ENCODE measurements around the gene TRIM41. TPM values are rescaled to one million over a fixed set of nuclear protein-coding genes. Genes with fewer than 3 reads are reported as not detected.
"Not testable (repeated sequence)": the region's sequence is repeated elsewhere in the genome, so short reads cannot be mapped to it uniquely, and the experiment has no call there.

The TRIM41 gene
- total RNA-seq, 4 donors from 2014 or later: 9.7 to 17.6 (median 12.1) TPM

DNA sequence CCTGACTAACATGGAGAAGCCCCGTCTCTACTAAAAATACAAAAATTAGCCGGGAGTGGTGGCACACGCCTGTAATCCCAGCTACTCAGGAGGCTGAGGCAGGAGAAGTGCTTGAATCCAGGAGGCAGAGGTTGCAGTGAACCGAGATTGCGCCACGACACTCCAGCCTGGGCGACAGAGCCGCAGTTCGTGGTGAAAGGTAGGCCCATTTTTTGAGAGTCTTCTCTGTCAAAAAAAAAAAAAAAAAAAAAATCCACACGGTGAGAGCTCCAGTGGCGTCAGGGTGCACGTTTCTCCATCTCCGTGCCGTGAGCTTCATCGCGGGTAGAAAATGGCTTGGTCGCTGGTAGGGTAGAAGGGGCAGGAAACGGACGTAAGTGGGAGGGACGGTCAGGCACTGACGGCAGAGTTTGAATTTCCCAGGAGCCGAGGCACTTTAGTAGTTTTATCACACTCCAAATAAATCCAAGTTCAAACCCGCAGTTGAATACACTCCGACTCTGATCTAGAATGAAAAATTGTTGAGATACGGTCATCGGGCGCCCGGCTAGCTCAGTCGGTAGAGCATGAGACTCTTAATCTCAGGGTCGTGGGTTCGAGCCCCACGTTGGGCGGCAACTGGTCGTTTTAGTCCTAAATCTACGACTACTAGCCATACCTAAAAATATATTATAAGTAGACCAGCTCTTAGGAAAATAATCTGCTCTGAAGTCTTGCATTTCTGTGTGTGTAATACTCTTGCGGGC, 15.7 kb upstream of the TRIM41 start:
- TF ChIP-seq POLR2AphosphoS5 (IDR thresholded peaks at IDR 0.05) (peak; percentile 41), EP300 (IDR thresholded peaks at IDR 0.05) (no peak), POLR2A (IDR thresholded peaks at IDR 0.05) (no peak)
- TF ChIP-seq, protein P1, sequence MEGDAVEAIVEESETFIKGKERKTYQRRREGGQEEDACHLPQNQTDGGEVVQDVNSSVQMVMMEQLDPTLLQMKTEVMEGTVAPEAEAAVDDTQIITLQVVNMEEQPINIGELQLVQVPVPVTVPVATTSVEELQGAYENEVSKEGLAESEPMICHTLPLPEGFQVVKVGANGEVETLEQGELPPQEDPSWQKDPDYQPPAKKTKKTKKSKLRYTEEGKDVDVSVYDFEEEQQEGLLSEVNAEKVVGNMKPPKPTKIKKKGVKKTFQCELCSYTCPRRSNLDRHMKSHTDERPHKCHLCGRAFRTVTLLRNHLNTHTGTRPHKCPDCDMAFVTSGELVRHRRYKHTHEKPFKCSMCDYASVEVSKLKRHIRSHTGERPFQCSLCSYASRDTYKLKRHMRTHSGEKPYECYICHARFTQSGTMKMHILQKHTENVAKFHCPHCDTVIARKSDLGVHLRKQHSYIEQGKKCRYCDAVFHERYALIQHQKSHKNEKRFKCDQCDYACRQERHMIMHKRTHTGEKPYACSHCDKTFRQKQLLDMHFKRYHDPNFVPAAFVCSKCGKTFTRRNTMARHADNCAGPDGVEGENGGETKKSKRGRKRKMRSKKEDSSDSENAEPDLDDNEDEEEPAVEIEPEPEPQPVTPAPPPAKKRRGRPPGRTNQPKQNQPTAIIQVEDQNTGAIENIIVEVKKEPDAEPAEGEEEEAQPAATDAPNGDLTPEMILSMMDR (IDR thresholded peaks at IDR 0.05): no peak
- no peaks in the 10 kb centered on the region for H3K36me3 ChIP-seq
- H3K9me3 ChIP-seq: no peaks in the 10 kb centered on the region
- ATAC-seq: peak; percentile 56
- peak overlapping the region; percentile 71 to 90 (median 90) for H3K27ac ChIP-seq
- H3K27me3 ChIP-seq: no peaks in the 10 kb centered on the region
- peak overlapping the region; percentile 51 to 78 for H3K4me3 ChIP-seq
- WGBS, 2 donors (ENCODE audit: low coverage in 1 of 2): 2 to 4% methylated on average over 17 to 32 of the region's 36 CpGs
- peaks cover 0 to 42% (median 14%) of the 10 kb centered on the region in 3 donors for H3K4me1 ChIP-seq

DNA sequence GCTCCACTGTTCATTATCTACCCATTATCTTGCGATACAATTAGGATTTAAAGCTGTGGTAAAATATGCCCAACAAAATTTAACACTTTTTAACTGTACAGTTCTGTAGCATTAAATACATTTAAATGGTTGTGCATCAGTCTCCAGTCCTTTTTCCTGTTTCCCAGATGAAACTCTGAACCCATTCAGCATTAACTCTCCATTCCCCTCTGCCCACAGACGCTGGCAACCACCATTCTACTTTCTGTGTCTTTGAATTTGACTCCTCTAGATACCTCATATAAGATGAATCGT, 15.2 kb upstream of the TRIM41 start:
- WGBS, 2 donors (ENCODE audit: low coverage in 1 of 2): 38 to 47% methylated on average over 3 of the region's 3 CpGs
- Histone ChIP-seq H3K4me1 (peaks cover 0 to 42% (median 14%) of the 10 kb centered on the region in 3 donors), H3K36me3 (no peaks in the 10 kb centered on the region), H3K9me3 (no peaks in the 10 kb centered on the region), H3K27me3 (no peaks in the 10 kb centered on the region), H3K27ac (peak overlapping the region in 3 of 4 donors; percentile 89 to 90 (median 90)), H3K4me3 (peak overlapping the region in 1 of 2 donors; percentile 78)
- TF ChIP-seq, protein P1 (IDR thresholded peaks at IDR 0.05): no peak
- TF ChIP-seq EP300 (IDR thresholded peaks at IDR 0.05) (no peak), POLR2AphosphoS5 (IDR thresholded peaks at IDR 0.05) (no peak), POLR2A (IDR thresholded peaks at IDR 0.05) (no peak)
- no peak for ATAC-seq

GRCh38 chr5:181209006-181209405, 14.1 kb upstream of the TRIM41 start:
- H3K27me3 ChIP-seq, H3K9me3 ChIP-seq, H3K4me3 ChIP-seq, H3K36me3 ChIP-seq, H3K27ac ChIP-seq, ATAC-seq: not testable (repeated sequence)
- peaks cover 0 to 34% (median 14%) of the 10 kb centered on the region in 3 donors for H3K4me1 ChIP-seq
- 75 to 86% methylated on average over 14 to 24 of the region's 24 CpGs for WGBS, 2 donors (ENCODE audit: low coverage in 1 of 2)

DNA sequence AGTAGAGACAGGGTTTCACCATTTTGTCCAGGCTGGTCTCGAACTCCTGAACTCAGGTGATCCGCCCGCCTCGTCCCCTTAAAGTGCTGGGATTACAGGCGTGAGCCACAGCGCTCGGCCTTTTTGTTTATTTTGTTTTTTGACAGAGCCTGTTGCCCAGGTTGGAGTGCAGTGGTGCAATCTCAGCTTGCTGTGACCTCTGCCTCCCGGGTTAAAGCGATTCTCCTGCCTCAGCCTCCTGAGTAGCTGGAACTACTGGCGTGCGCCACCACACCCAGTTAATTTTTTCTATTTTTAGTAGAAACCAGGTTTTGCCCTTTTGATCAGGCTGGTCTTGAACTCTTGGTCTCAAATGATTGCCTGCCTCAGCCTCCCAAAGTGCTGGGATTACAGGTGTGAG, 12.9 kb upstream of the TRIM41 start:
- H3K27ac ChIP-seq, H3K36me3 ChIP-seq, H3K9me3 ChIP-seq, H3K27me3 ChIP-seq, H3K4me3 ChIP-seq, ATAC-seq: not testable (repeated sequence)
- H3K4me1 ChIP-seq: peaks cover 0 to 22% (median 13%) of the 10 kb centered on the region in 3 donors
- 82 to 90% methylated on average over 10 of the region's 11 CpGs for WGBS, 2 donors (ENCODE audit: low coverage in 1 of 2)

DNA sequence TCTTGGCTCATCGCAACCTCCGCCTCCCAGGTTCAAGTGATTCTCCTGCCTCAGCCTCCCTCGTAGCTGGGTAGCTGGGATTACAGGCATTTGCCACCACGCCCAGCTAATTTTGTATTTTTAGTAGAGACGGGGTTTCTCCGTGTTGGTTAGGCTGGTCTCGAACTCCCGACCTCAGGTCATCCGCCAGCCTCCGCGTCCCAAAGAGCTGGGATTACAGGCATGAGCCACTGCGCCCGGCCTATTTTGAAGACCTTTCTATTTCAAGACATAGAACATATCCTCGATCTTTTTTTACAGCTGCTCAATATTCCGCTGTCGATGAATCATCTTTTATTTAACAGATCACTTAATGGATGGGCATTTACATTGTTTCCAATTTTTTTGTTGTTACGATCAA, 12.4 kb upstream of the TRIM41 start:
- not testable (repeated sequence) for H3K4me3 ChIP-seq, H3K9me3 ChIP-seq, ATAC-seq, H3K36me3 ChIP-seq, H3K27ac ChIP-seq, H3K27me3 ChIP-seq
- WGBS, 2 donors (ENCODE audit: low coverage in 1 of 2): 68 to 75% methylated on average over 14 to 17 of the region's 17 CpGs
- peaks cover 0 to 17% (median 8%) of the 10 kb centered on the region in 3 donors for H3K4me1 ChIP-seq

DNA sequence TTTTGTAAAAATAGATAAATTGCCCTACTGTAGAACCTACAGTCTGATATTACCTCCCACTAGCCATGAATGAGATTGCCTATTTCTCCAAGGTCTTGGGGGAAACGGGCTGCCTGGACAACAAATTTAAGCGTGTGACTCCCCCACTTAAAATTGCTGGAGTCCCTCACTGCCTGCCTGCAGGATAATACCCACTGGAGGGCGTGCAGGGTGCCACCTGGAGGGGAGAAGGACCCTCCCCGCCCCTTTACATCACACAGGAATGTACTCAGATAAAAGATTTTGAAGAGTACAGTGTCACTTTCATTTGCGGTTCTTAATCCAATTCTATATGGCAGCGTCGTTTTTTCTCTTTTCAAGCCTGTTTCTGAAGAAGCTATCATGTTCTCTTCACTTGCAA, 11.9 kb upstream of the TRIM41 start:
- Histone ChIP-seq H3K36me3 (no peaks in the 10 kb centered on the region), H3K27me3 (no peaks in the 10 kb centered on the region), H3K27ac (no peak overlapping the region), H3K4me1 (peaks cover 0 to 17% (median 2%) of the 10 kb centered on the region in 3 donors), H3K4me3 (no peak overlapping the region), H3K9me3 (no peaks in the 10 kb centered on the region)
- WGBS, 2 donors (ENCODE audit: low coverage in 1 of 2): 43 to 72% methylated on average over 3 to 7 of the region's 7 CpGs
- ATAC-seq: no peak
- TF ChIP-seq EP300 (IDR thresholded peaks at IDR 0.05) (no peak), POLR2AphosphoS5 (IDR thresholded peaks at IDR 0.05) (no peak), POLR2A (IDR thresholded peaks at IDR 0.05) (no peak)
- TF ChIP-seq, protein P1 (IDR thresholded peaks at IDR 0.05): no peak
